Spleen (tissue), 11 donors: Measurements from ENCODE around the gene FXYD6. TPM values are rescaled to one million over a fixed set of nuclear protein-coding genes. Genes with fewer than 3 reads are reported as not detected.

Experiments
- DNase-seq: peaks from one replicate; pipeline ENCODE4 v3.0.0-alpha.2; 2020
- H3K27ac ChIP-seq, 8 donors: fragments of 200-600 bp; sonication (generic) in 7 of 8; 1 replicate in 4 of 8; 2 replicates in 4 of 8; pipeline versions ENCODE4 v1.5.0 to v1.8.0; 2016 to 2021; ENCODE audit warnings: inconsistent platforms in 4 of 8, mild to moderate bottlenecking in 4 of 8, moderate library complexity in 1 of 8
- H3K27me3 ChIP-seq, 7 donors: fragments of 200-600 bp; sonication (generic) in 6 of 7; replicated peaks in 1 of 7; 1 replicate in 4 of 7; 2 replicates in 3 of 7; pipeline versions ENCODE4 v1.5.0 to v1.8.0; 2016 to 2021; ENCODE audit warnings: inconsistent platforms in 3 of 7, mild to moderate bottlenecking in 1 of 7
- H3K36me3 ChIP-seq, 6 donors: fragments of 200-600 bp; sonication (generic) in 5 of 6; 1 replicate in 4 of 6; 2 replicates in 2 of 6; pipeline versions ENCODE4 v1.5.0 to v1.8.0; 2016 to 2021; ENCODE audit warnings: inconsistent platforms in 2 of 6
- H3K4me1 ChIP-seq, 6 donors: fragments of 200-600 bp; sonication (generic) in 5 of 6; 1 replicate in 3 of 6; 2 replicates in 3 of 6; pipeline versions ENCODE4 v1.5.0 to v1.8.0; 2016 to 2021; ENCODE audit warnings: inconsistent platforms in 3 of 6
- H3K4me3 ChIP-seq, 8 donors: fragments of 200-600 bp; sonication (generic) in 7 of 8; 1 replicate in 4 of 8; 2 replicates in 4 of 8; pipeline versions ENCODE4 v1.5.0 to v1.8.0; 2016 to 2021; ENCODE audit warnings: inconsistent platforms in 4 of 8, mild to moderate bottlenecking in 4 of 8, moderate library complexity in 2 of 8
- H3K9me3 ChIP-seq, 8 donors: fragments of 200-600 bp; sonication (generic) in 7 of 8; 1 replicate in 4 of 8; 2 replicates in 4 of 8; pipeline versions ENCODE4 v1.5.0 to v1.8.0; 2016 to 2021; ENCODE audit warnings: inconsistent platforms in 4 of 8
- CTCF ChIP-seq, 11 experiments: fragments of 200-600 bp in 7 of 11; fragments of 450-650 bp in 4 of 11; sonication (generic) in 4 of 11; IDR thresholded peaks in 8 of 11; conservative IDR thresholded peaks in 3 of 11; 1 replicate in 7 of 11; 2 replicates in 4 of 11; pipeline versions ENCODE4 v1.4.0 to v1.8.0; 2016 to 2021; ENCODE audit warnings: antibody characterized with exemption in 11 of 11, inconsistent platforms in 4 of 11, mild to moderate bottlenecking in 1 of 11
- POLR2A ChIP-seq, 3 donors: fragments of 450-650 bp; IDR thresholded peaks; one replicate each; pipeline ENCODE4 v1.5.1; 2017; ENCODE audit warnings: antibody characterized with exemption in 3 of 3, mild to moderate bottlenecking in 1 of 3
- POLR2AphosphoS5 ChIP-seq, 3 donors: sonication (generic); formaldehyde crosslinking; IDR thresholded peaks; one replicate each; pipeline ENCODE4 v1.5.1; 2017; ENCODE audit warnings: antibody characterized with exemption in 3 of 3
- WGBS, 5 donors: extraction: QIAGEN DNeasy Blood & Tissue Kit in 3 of 5; methylation state at CpG; one replicate each; pipeline versions ENCODE4 v1.1.5 to v1.1.7; 2013 to 2018; 5-methylcytosine and 5-hydroxymethylcytosine counted together
- intact Hi-C: fragments of 100-400 bp; cut with DNase I; formaldehyde crosslinking; loops from one replicate; pipeline ENCODE4 v1.15.0; 2023; ENCODE audit warnings: low total_unique reads
- polyA plus RNA-seq, 3 donors: library from polyadenylated mRNA; stranded (reverse); fragments of 200-250 nt; gene quantifications; one replicate each; pipeline ENCODE4 v1.2.1, GENCODE V29; 2013
- total RNA-seq, 7 donors: library from RNA; depleted of rRNA in 3 of 7; stranded (reverse); fragments of >200 nt in 3 of 7; fragmentation: NEBNext Ultra II Directional in 4 of 7; extraction: Animal tissue kit (Norgen Biotek cat#: 25700) in 4 of 7; gene quantifications; one replicate each; pipeline versions ENCODE4 v1.1.0 to v1.2.1, GENCODE V29; 2016 to 2021
- donor health status: healthy with polysubstance abuse.
- donor health status: DM: no; HTN: no; CAD: no; lungs with moderate emphysema.
- donor health status: DM: no; HTN: no; CAD: no.
- donor health status: Bipolar disorder and iron deficiency.
- donor health status: healthy.
- donor health status: DM: no; HTN: no; CAD: no.
- donor health status: DM: yes; HTN: yes; CAD: no.

FXYD6 gene
- total and polyA plus RNA-seq, 10 donors = 40.8 to 230 (median 116) TPM

GRCh38 chr11:117851852-117852251 lies 24.6 kb downstream of the FXYD6 start:
- TF ChIP-seq POLR2A (IDR thresholded peaks at IDR 0.05) (no peak), CTCF (IDR thresholded peaks at IDR 0.05 in 8 of 11, conservative IDR thresholded peaks at IDR 0.05 in 3 of 11) (no peak), POLR2AphosphoS5 (IDR thresholded peaks at IDR 0.05) (no peak)
- H3K9me3 ChIP-seq = peaks cover 0 to 19% (median 14%) of the 10 kb centered on the region in 8 donors
- WGBS, 5 donors = 47 to 70% (median 62%) methylated on average over 3 of the region's 3 CpGs
- intact Hi-C loops = no loop called here
- H3K27ac ChIP-seq = peak overlapping the region in 5 of 8 donors; percentile 9 to 82 (median 68)
- H3K27me3 ChIP-seq = no peaks in the 10 kb centered on the region
- H3K4me3 ChIP-seq = no peak overlapping the region
- peaks cover 0 to 52% (median 18%) of the 10 kb centered on the region in 6 donors for H3K4me1 ChIP-seq
- peaks cover 0 to 7% (median 0%) of the 10 kb centered on the region in 6 donors for H3K36me3 ChIP-seq
- DNase-seq = no peak

- H3K27ac ChIP-seq = peak overlapping the region in 7 of 8 donors; percentile 9 to 82 (median 68)
- H3K9me3 ChIP-seq = peaks cover 0 to 19% (median 14%) of the 10 kb centered on the region in 8 donors
- H3K4me1 ChIP-seq = peaks cover 0 to 45% (median 14%) of the 10 kb centered on the region in 6 donors
- TF ChIP-seq POLR2A (IDR thresholded peaks at IDR 0.05) (no peak), CTCF (IDR thresholded peaks at IDR 0.05 in 8 of 11, conservative IDR thresholded peaks at IDR 0.05 in 3 of 11) (no peak), POLR2AphosphoS5 (IDR thresholded peaks at IDR 0.05) (no peak)
- H3K4me3 ChIP-seq = no peak overlapping the region
- DNase-seq = no peak
- peaks cover 0 to 7% (median 0%) of the 10 kb centered on the region in 6 donors for H3K36me3 ChIP-seq
- H3K27me3 ChIP-seq = no peaks in the 10 kb centered on the region
- WGBS, 5 donors = 64 to 76% (median 69%) methylated on average over 3 of the region's 3 CpGs
- intact Hi-C loops = no loop called here
Observed at GRCh38 chr11:117851106-117851505, 25.4 kb downstream of the FXYD6 start.

GRCh38 chr11:117849781-117850414 lies 26.6 kb downstream of the FXYD6 start:
- TF ChIP-seq POLR2AphosphoS5 (IDR thresholded peaks at IDR 0.05) (no peak), CTCF (IDR thresholded peaks at IDR 0.05 in 8 of 11, conservative IDR thresholded peaks at IDR 0.05 in 3 of 11) (no peak), POLR2A (IDR thresholded peaks at IDR 0.05) (no peak)
- Histone ChIP-seq H3K4me3 (no peak overlapping the region), H3K27ac (peak overlapping the region; percentile 9 to 82 (median 67)), H3K27me3 (no peaks in the 10 kb centered on the region), H3K9me3 (peaks cover 0 to 19% (median 14%) of the 10 kb centered on the region in 8 donors), H3K4me1 (peaks cover 0 to 33% (median 12%) of the 10 kb centered on the region in 6 donors), H3K36me3 (peaks cover 0 to 7% (median 0%) of the 10 kb centered on the region in 6 donors)
- intact Hi-C loops = loop anchor here (10.0 kb wide), 1 partner anchor 205 kb away; no protein-coding TSS in a partner anchor
- WGBS, 5 donors = 46 to 62% (median 52%) methylated on average over 6 of the region's 6 CpGs
- DNase-seq = no peak
